AG20443 (cell line): ENCODE results near the gene TTC23.
"Not testable (repeated sequence)": the region's sequence is repeated elsewhere in the genome, so short reads cannot be mapped to it uniquely, and the experiment has no call there.

Source experiments
- DNase-seq: peaks from one replicate; pipeline ENCODE4 v3.0.0; 2012; ENCODE audit warnings: low spot score, mixed read lengths

The TTC23 gene

DNA sequence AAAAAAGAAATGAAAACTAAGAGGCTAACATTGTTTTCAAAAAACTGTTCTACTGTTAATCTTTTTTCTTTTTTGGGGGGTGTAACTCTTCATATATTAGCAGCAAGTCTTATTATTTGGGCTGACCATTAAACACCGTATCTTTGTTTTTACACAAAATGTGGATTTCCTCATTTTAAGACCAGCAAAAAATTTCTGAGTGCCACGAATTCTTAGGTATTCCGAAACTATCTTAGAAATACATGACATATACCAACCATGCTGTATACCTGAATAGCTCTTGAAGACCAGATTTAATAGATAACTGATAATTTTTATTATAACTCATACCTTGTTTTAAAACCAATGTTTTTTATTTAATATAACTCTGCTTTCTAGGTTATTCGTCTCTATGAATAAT lies 620 bp upstream of the TTC23 start:
- no peak for DNase-seq

DNA sequence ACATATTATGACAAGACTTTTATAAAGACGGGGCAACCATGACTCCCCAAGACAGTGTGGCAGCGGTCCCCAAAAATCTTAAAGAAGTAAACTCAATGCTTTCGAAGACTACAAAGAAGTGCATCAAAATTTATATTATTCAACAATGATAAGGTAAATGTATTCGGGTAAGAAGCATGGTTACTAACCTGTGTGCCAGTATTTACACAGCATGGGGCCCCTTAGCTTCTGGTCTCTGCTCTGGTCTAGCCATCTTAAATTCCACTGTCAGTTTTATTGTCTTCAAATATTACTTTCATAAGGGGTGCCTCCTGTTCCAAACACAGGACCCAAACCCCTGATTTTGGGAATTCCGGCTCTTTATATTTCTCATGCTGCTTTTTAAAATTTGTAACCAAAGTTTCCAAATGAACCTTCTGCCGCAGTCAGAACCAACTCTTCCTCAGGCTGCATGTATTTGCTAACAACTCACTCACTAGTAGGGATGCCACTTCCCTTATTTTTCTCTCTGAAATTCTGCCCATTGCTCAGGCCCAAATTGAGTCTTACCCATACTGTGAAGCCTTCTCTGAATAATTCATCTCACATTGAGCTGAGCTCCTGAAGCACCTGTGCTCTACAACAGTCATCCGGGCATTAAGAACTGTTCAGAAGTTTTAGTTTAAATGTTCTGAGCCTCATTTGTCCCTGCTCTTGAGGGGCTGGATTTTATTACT lies 1.2 kb downstream of the TTC23 start:
- no peak for DNase-seq

DNA sequence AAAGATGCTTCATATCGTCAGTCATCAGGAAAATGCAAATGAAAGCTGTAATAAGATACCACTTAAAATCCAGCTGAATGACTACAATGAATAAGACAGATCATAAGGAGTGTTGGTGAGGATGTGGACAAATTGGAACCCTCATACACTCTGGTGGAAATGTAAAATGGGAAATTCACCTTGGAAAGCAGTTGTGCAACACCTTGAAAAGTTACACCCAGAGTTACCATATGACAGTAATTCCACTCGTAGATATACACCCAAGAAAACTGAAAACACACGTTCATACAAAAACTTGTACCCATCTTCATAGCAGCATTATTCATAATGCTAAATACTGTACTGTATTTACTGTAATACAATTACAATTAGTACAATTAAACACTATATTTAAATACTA lies 2.3 kb downstream of the TTC23 start:
- DNase-seq: no peak

DNA sequence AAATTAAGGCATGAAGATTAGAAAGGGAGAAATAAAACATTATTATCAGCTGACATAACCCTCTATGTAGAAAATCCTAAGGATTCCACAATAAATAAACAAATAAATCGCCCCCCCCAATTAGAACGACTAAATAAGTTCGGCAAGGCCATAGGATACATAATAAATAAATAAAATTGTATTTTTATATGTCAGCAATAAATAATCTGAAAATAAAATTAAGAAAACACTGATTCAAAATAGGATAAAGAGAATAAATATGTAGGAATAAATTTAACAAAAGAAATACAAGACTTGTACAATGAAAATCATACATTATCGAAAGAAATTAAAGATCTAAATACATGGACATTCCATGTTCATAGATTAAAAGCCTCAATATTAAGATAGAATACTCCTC lies 5.1 kb downstream of the TTC23 start:
- DNase-seq: no peak

DNA sequence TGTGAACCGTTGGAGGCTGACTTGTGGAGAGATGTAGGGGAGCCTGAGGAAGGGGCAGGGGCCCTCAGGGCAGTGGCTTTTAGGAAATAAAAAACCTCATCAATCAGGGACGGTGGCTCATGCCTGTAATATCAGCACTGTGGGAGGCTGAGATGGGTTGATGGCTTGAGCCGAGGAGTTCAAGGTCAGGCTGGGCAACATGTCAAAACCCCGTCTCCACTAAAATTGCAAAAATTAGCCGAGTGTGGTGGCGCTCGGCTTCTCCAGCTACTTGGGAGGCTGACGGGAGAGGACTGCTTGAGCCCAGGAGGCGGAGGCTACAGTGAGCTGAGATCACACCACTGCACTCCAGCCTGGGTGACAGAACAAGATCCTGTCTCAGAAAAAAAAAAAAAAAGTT lies 7.6 kb downstream of the TTC23 start:
- DNase-seq: no peak

DNA sequence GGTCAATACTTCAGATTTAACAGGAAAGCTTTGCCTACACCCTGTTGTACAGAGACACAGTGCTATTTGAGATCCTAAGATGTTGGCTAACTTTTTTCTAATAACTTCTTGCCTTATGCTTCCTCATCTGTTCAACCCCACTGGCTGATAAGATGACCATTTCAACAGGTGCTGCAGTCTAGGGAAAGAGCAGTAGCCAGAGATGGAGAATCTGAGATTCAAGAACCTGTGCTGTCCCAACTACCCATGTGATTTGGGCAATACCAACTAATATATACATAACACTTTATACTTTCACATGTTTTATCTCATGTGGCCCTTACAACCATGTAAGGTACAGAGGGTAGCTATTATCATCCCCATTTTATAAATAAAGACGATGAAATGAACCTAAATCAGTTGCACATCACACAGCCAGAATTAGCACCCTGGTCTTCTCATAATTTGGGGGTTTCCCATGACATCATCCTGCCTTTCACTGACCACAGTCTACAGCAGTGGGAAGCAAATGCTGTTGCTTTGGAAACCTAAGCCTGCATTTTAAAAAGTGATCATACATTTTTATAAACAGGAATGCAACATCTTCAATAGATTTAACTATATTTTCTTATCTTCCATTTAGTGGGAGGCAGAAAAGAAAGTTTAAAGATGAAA lies 9.7 kb downstream of the TTC23 start:
- no peak for DNase-seq

DNA sequence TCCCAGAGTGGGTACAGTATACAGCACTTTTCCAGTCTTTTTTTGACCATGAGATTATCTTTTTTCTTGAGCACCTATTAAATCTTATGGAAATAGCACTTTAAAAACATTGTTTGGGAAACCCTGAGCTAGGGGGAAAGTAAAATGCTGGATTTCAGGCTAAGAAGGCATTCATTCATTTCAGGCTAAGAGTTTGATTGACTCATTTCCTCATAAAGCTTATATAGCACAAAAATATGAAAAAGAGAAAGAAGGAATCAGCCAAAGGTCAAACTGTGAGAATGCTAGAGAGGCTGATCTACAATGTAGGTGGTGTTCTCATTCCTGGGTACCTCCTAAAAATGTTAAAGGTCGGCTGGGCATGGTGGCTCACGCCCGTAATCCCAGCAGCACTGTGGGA lies 10.5 kb downstream of the TTC23 start:
- no peak for DNase-seq

DNA sequence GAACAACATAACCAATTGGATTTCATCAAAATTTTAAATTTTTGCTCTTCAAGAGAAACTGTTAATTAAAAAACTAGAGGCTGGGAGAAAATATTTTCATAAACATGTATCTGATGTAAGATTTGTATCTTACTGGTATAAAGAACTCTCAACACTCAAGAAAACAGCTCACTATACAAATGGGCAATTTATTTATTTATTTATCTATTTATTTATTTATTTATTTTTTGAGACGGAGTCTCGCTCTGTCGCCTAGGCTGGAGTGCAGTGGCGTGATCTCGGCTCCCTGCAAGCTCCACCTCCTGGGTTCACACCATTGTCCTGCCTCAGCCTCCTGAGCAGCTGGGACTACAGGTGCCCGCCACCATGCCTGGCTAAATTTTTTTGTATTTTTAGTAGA lies 15.2 kb downstream of the TTC23 start:
- not testable (repeated sequence) for DNase-seq

DNA sequence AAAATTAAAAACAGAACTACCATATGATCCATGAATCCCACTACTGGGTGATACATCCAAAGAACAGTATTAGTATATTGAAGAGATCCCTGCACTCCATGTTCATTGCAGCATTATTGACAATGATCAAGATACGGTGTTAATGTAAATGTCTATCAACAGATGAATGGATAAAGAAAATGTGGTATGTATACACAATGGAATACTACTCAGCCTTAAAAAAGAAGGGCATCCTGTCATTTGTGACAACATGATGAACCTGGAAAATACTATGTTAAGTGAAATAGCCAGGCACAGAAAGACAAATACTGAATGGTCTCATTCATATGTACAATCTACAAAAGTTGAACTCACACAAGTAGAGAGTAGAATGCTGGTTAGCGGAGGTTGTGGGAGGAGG lies 16.6 kb downstream of the TTC23 start:
- DNase-seq: no peak

DNA sequence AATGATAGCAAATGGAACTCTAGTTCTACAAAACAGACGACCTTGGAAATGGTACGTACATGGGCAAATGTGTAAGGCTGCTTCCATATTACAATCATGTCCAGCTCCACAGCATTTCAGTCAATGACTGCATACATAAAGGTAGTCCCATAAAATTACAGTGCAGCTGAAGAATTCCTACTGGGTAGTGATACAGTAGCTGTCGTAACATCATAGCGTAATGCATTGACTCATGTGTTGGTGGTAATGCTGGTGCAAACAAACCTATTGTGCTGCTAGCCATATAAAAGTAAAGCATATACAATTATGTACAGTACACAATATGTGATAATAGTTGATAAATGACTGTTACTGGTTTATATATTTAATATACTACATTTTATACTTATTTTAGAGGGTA lies 18.5 kb downstream of the TTC23 start:
- DNase-seq: no peak

DNA sequence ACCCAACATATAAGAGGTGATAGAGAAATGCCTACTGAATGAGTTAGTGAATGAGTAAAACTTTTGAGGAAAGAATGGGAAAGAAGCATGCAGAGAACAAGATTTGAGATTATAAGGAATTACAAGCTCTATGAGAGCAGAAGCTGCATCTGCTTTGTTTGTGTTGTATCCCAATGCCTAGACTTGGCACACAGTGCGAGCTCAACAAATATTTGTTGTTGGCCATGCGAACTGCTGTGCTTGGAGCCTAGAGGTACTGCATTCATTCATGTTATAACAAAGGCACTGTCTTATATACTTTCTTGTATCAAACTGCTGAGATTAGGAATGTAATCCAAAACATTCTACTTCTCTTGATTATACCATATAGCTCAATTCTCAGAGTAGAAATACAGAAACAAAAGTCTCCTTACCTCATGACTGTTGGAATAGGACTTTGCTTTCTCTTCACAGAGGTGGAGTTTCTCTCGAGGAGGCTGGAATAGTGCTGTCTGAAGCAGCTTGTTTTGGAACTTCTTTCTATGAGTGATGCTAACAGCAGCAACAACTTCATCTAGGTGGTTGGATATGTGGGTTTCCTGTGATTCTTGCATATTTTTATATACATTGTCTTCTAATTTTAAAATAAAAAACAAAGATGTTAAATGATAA lies 21.1 kb downstream of the TTC23 start:
- no peak for DNase-seq

DNA sequence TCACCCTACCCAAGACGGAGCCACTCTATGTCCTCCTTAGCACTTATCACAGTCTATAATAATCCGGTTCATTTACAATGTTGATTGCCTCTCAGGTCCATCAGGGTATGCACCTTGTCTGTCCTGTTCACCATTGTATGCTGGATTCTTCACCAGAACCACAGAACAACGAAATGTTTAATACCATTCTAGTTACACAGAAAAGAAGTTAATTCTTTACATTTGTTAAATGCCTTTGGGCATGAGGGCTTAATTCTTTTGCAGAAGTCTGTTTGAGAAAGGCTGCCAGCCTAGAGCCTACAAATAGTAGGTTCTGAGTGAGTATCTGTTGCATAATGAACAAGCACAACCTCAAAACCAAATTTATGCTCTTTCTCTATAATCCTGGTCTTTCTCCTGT lies 22.6 kb downstream of the TTC23 start:
- DNase-seq: no peak

DNA sequence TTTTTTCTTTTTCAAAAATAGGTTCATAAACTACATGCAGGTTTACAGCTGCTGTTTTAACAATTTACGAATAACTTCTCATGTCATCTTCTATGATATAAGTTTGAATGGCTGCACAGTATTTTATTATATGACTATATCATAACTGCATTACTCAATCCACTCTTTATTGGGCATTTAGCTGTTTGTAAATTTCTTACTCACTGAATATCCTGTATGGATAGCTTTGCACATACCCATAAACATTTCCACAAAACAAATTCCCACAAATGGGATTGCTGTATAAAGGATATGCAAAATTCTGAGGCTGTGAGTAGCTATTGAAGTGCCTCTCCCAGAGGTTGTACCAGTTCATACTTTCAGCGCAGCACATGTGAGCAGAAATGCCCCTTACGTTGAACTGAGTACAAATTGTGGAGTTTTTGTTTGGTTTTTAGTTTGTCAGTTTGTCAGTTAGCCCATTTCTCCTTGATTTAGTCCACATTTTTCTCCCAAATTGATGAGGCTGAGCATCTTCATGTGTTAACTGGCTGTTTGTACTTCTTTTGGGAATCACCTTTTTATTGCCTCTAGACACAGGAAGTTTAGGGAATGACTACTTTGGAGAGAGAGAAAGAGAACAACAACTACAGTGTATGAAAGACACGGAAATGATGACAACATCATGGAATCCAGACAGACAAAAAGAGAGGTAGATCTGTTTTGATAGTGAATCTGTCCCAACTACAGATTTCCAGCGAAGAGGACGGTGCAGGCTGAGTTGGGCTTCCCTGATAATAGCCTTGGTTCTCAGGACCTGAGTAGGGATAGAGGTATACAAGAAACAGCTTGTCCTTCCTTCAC lies 24.8 kb downstream of the TTC23 start:
- no peak for DNase-seq

DNA sequence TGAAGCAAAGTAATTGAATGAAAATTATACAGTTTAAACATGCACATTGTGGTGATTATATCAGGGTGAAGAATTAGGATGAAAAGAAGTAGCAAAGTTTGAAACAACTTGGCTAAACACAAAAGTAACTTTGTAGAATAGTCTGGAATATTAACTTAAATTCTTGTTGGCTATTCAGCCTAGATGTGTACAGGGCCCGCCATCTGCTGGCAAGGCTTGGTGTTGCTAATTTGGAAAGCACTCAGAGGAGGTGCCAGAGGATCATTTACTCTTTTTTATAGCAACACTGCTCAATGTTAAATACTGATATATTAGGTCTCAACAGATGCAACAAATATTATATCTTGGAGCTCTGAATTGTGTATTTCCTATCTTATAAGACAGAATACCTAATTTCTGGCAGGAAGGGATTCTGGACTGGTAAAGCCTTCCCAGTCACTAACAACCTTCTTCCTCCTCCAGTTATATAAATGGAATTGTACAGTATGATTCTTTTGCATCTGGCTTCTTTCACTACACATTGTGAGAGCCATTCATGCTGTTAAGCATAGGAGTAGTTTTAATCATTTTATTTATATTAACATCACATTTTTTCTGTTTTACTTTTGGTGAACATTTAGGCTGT lies 36.1 kb downstream of the TTC23 start:
- DNase-seq: peak; percentile 84

DNA sequence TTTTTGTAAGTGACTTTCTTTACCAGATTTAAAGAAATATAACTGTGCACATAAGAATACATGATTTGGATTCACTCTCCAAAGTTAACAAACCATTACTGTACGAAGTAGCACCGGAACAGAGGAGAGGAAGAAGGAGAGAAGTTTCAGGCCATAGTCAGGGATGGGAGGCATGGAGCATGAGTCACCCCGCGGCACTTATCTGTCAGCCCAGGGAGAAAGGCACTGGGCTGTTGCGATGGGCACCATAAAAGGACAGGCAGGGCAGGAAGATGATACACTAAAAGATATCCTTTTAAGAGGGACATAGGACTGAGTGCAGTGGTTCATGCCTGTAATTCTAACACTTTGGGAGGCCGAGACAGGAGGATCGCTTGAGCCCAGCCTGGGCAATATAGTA lies 37.0 kb downstream of the TTC23 start:
- DNase-seq: peak; percentile 38

DNA sequence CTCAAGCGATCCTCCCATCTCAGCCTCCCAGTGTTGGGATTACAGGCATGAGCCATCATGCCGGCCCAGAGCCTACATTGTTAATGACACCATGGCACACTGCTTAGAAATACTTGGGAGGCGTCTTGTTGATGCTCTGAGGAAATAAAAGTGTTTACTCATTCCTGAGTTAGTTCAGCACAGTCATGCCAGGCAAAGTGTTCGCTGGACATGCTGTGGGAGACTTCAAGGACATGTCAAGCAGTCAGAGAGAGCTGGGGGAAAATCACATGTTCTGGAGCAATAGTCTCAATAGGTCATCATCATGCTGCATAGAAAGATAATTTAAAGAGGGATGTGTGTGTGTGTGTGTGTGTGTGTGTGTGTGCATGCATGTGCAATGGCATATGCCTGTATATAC lies 37.5 kb downstream of the TTC23 start:
- no peak for DNase-seq

DNA sequence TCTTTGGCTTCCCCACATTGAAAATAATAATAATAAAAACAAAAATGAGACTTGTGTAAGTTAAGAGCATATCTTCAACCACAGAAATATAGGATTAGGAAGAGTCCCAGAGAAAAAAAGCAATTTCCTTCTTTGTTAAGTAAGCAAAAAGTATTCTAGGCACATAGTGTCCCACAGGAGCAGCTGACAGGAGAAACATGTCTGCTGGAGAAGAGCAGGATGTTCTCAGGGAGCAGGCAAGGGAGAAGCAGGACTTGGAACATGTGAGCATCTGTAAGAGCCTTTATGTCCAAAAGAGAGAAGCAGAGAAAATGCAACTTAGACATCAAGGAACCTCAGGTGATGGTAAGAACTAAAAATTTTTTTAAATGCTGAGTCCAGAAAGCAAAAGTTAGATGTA lies 39.0 kb downstream of the TTC23 start:
- no peak for DNase-seq

DNA sequence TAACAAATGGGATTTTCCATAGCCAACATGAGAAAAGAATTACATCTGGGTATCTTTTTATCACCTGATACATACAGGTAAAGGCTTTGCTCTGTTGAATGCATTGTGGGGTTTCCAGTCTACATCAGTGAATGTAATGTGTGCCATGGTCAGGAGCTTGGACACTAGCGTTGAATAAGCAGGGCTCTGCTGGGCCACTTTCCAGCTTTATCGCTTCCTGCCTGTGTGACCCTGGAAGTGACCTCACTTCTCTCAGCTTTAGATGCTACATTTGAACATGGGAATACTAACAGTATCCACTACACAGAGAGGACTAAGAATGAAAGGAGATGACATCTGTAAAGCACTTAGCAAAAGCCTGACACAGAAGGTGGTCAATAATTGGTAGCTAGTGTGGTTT lies 40.1 kb downstream of the TTC23 start:
- DNase-seq: no peak

DNA sequence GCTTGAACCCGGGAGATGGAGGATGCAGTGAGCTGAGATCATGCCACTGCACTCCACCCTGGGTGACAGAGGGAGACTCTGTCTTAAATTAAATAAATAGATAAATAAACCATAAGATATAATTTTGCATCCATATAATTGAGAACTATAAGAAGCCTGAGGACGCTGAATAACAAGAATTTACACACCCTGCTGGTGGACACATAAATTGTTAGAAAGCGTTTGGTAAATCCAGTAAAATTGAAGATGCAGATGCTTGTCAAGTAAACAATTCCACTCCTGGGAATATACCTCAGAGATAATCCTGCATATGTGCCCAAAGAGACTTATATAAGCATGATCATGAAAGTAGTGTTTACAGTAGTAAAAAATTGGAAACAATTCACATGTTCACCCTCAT lies 41.7 kb downstream of the TTC23 start:
- no peak for DNase-seq

DNA sequence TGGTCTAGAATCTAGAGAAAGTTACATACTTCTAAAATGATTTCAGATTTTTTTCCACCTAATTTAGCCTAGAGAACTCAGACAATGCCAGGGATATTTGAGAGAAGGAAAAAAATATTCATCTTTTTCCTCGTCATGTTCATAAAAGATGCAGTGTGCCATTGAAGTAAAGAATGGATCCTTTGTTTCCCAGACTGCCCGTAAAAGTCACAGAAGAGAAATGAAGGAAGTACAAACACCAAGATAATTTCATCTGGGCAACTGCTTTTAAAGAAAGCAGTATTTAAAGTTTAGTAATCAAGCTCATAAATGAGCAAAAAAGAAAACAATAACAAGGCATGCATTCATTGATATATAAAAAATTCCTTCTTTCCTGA lies 47.2 kb downstream of the TTC23 start:
- DNase-seq: no peak

DNA sequence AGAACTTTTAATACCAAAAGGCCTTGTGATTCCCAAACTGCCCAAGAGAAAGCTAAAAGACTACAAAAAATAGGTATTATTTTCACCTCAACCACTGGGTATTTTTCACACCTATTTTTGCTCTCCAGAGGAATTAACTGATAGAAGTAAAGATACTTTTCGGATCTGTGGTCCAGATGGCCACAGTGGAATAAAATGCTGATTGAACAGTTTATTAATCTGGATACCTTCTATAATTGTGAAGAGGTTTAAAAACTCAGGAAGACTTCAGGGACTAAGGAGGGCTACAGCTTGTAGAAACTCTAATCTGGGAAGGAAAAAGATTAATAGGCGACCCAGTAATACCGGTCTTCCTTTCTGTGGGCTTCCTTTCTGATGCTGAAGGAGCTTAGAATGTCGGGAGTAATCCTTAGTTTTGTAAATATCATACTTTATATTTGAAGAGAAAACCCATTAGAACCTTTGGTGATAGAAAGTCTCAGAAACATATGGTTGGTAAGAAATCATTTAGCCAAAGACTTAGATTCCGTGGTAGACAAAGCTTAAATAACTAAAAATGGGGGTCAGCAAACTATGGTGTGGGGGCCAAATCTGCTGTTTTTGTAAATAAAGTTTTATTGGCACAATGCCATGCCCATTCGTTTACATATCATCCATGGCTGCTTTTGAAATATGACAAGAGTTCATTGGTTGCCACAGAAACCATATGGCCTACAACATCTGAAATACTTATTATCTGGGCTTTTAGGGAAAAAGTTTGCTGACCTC lies 47.8 kb downstream of the TTC23 start:
- no peak for DNase-seq

DNA sequence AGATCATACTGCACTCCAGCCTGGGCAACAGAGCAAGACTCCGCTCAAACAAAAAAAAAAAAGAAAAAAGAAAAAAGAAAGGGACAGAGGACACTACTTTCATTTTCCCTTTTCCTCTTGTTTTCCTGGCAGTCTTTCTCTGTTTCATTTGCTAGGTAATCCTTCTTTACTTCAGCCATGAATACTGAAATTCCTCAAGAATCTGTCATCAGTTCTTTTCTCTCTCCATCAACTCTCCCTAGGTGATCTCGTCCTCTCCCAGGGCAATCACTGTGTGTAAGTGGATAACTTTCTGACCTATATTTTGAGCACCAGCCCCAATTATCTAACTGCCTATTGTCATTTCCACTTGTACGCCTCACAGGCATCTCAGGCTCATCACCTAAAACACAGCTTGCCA lies 51.5 kb downstream of the TTC23 start:
- DNase-seq: no peak
